Measurements from ENCODE around the gene SPATA13.

SPATA13 gene

GRCh38 chr13:24276306-24276705 is 115.8 kb downstream of the SPATA13 start:
- no peaks in the 10 kb centered on the region for H3K9me3 ChIP-seq (ENCODE audit: insufficient read depth, low read depth, low read length)
- no peaks in the 10 kb centered on the region for H3K36me3 ChIP-seq (ENCODE audit: insufficient read depth, low read depth, low read length)
- H3K4me3 ChIP-seq (ENCODE audit: low read length) = no peak overlapping the region
- no peak overlapping the region for H3K9ac ChIP-seq (ENCODE audit: low read depth, low read length)
- no peaks in the 10 kb centered on the region for H3K27me3 ChIP-seq (ENCODE audit: insufficient read depth, low read length)
- no peak overlapping the region for H3K27ac ChIP-seq (ENCODE audit: low read length)
- no peaks in the 10 kb centered on the region for H3K4me1 ChIP-seq (ENCODE audit: insufficient read depth, low read length)

GRCh38 chr13:24276861-24277260 is 116.3 kb downstream of the SPATA13 start:
- H3K27me3 ChIP-seq (ENCODE audit: insufficient read depth, low read length) = no peaks in the 10 kb centered on the region
- no peak overlapping the region for H3K27ac ChIP-seq (ENCODE audit: low read length)
- H3K4me3 ChIP-seq (ENCODE audit: low read length) = no peak overlapping the region
- H3K9ac ChIP-seq (ENCODE audit: low read depth, low read length) = no peak overlapping the region
- no peaks in the 10 kb centered on the region for H3K9me3 ChIP-seq (ENCODE audit: insufficient read depth, low read depth, low read length)
- no peaks in the 10 kb centered on the region for H3K4me1 ChIP-seq (ENCODE audit: insufficient read depth, low read length)
- no peaks in the 10 kb centered on the region for H3K36me3 ChIP-seq (ENCODE audit: insufficient read depth, low read depth, low read length)

- Histone ChIP-seq H3K27ac (ENCODE audit: low read length) (no peak overlapping the region), H3K4me1 (ENCODE audit: insufficient read depth, low read length) (no peaks in the 10 kb centered on the region), H3K4me3 (ENCODE audit: low read length) (no peak overlapping the region), H3K9ac (ENCODE audit: low read depth, low read length) (no peak overlapping the region), H3K36me3 (ENCODE audit: insufficient read depth, low read depth, low read length) (no peaks in the 10 kb centered on the region), H3K9me3 (ENCODE audit: insufficient read depth, low read depth, low read length) (no peaks in the 10 kb centered on the region), H3K27me3 (ENCODE audit: insufficient read depth, low read length) (no peaks in the 10 kb centered on the region)
Measured at GRCh38 chr13:24277761-24278160, 117.2 kb downstream of the SPATA13 start.

- no peak overlapping the region for H3K27ac ChIP-seq (ENCODE audit: low read length)
- no peaks in the 10 kb centered on the region for H3K4me1 ChIP-seq (ENCODE audit: insufficient read depth, low read length)
- no peak overlapping the region for H3K4me3 ChIP-seq (ENCODE audit: low read length)
Measured at GRCh38 chr13:24279327-24280110, 119.0 kb downstream of the SPATA13 start.

GRCh38 chr13:24280720-24281119 is 120.2 kb downstream of the SPATA13 start:
- Histone ChIP-seq H3K9ac (ENCODE audit: low read depth, low read length) (no peak overlapping the region; the same call in 1 of the 2 replicates), H3K36me3 (ENCODE audit: insufficient read depth, low read depth, low read length) (peaks cover 6% of the 10 kb centered on the region; the same call in 1 of the 2 replicates), H3K4me3 (ENCODE audit: low read length) (no peak overlapping the region), H3K27me3 (ENCODE audit: insufficient read depth, low read length) (no peaks in the 10 kb centered on the region), H3K27ac (ENCODE audit: low read length) (no peak overlapping the region), H3K4me1 (ENCODE audit: insufficient read depth, low read length) (no peaks in the 10 kb centered on the region), H3K9me3 (ENCODE audit: insufficient read depth, low read depth, low read length) (no peaks in the 10 kb centered on the region)

More at GRCh38 chr13:24279327-24280110, 119.0 kb downstream of the SPATA13 start:
- Histone ChIP-seq H3K9me3 (ENCODE audit: insufficient read depth, low read depth, low read length) (no peaks in the 10 kb centered on the region), H3K36me3 (ENCODE audit: insufficient read depth, low read depth, low read length) (peaks cover under 1% of the 10 kb centered on the region; the same call in 1 of the 2 replicates), H3K9ac (ENCODE audit: low read depth, low read length) (no peak overlapping the region), H3K27me3 (ENCODE audit: insufficient read depth, low read length) (no peaks in the 10 kb centered on the region)

GRCh38 chr13:24281188-24282008 is 120.9 kb downstream of the SPATA13 start:
- no peak overlapping the region for H3K4me3 ChIP-seq (ENCODE audit: low read length)
- no peak overlapping the region for H3K27ac ChIP-seq (ENCODE audit: low read length)
- H3K36me3 ChIP-seq (ENCODE audit: insufficient read depth, low read depth, low read length) = peaks cover 12% of the 10 kb centered on the region
- H3K27me3 ChIP-seq (ENCODE audit: insufficient read depth, low read length) = no peaks in the 10 kb centered on the region
- no peaks in the 10 kb centered on the region for H3K4me1 ChIP-seq (ENCODE audit: insufficient read depth, low read length)
- H3K9ac ChIP-seq (ENCODE audit: low read depth, low read length) = no peak overlapping the region
- H3K9me3 ChIP-seq (ENCODE audit: insufficient read depth, low read depth, low read length) = no peaks in the 10 kb centered on the region

GRCh38 chr13:24282256-24282655 is 121.7 kb downstream of the SPATA13 start:
- H3K4me3 ChIP-seq (ENCODE audit: low read length) = no peak overlapping the region
- no peaks in the 10 kb centered on the region for H3K4me1 ChIP-seq (ENCODE audit: insufficient read depth, low read length)
- no peaks in the 10 kb centered on the region for H3K27me3 ChIP-seq (ENCODE audit: insufficient read depth, low read length)
- H3K27ac ChIP-seq (ENCODE audit: low read length) = no peak overlapping the region
- peaks cover 20% of the 10 kb centered on the region for H3K36me3 ChIP-seq (ENCODE audit: insufficient read depth, low read depth, low read length)
- no peak overlapping the region for H3K9ac ChIP-seq (ENCODE audit: low read depth, low read length)
- no peaks in the 10 kb centered on the region for H3K9me3 ChIP-seq (ENCODE audit: insufficient read depth, low read depth, low read length)

- H3K4me1 ChIP-seq (ENCODE audit: insufficient read depth, low read length) = no peaks in the 10 kb centered on the region
- H3K27me3 ChIP-seq (ENCODE audit: insufficient read depth, low read length) = no peaks in the 10 kb centered on the region
- H3K27ac ChIP-seq (ENCODE audit: low read length) = no peak overlapping the region
- no peak overlapping the region for H3K4me3 ChIP-seq (ENCODE audit: low read length)
- no peak overlapping the region for H3K9ac ChIP-seq (ENCODE audit: low read depth, low read length)
- no peaks in the 10 kb centered on the region for H3K9me3 ChIP-seq (ENCODE audit: insufficient read depth, low read depth, low read length)
- H3K36me3 ChIP-seq (ENCODE audit: insufficient read depth, low read depth, low read length) = peaks cover 45% of the 10 kb centered on the region
Measured at GRCh38 chr13:24284889-24285565, 124.5 kb downstream of the SPATA13 start.

- Histone ChIP-seq H3K4me1 (ENCODE audit: insufficient read depth, low read length) (no peaks in the 10 kb centered on the region), H3K4me3 (ENCODE audit: low read length) (no peak overlapping the region), H3K27me3 (ENCODE audit: insufficient read depth, low read length) (no peaks in the 10 kb centered on the region), H3K9me3 (ENCODE audit: insufficient read depth, low read depth, low read length) (no peaks in the 10 kb centered on the region), H3K27ac (ENCODE audit: low read length) (no peak overlapping the region), H3K9ac (ENCODE audit: low read depth, low read length) (no peak overlapping the region), H3K36me3 (ENCODE audit: insufficient read depth, low read depth, low read length) (peaks cover 60% of the 10 kb centered on the region)
Measured at GRCh38 chr13:24286624-24287023, 126.1 kb downstream of the SPATA13 start.

- H3K27me3 ChIP-seq (ENCODE audit: insufficient read depth, low read length) = no peaks in the 10 kb centered on the region
- peaks cover 65% of the 10 kb centered on the region for H3K36me3 ChIP-seq (ENCODE audit: insufficient read depth, low read depth, low read length)
- H3K9ac ChIP-seq (ENCODE audit: low read depth, low read length) = no peak overlapping the region
- H3K27ac ChIP-seq (ENCODE audit: low read length) = no peak overlapping the region
- H3K4me1 ChIP-seq (ENCODE audit: insufficient read depth, low read length) = no peaks in the 10 kb centered on the region
- no peaks in the 10 kb centered on the region for H3K9me3 ChIP-seq (ENCODE audit: insufficient read depth, low read depth, low read length)
- no peak overlapping the region for H3K4me3 ChIP-seq (ENCODE audit: low read length)
Measured at GRCh38 chr13:24287748-24288287, 127.3 kb downstream of the SPATA13 start.

- H3K4me1 ChIP-seq (ENCODE audit: insufficient read depth, low read length) = no peaks in the 10 kb centered on the region
- no peak overlapping the region for H3K4me3 ChIP-seq (ENCODE audit: low read length)
- H3K27ac ChIP-seq (ENCODE audit: low read length) = no peak overlapping the region
- peaks cover 73% of the 10 kb centered on the region for H3K36me3 ChIP-seq (ENCODE audit: insufficient read depth, low read depth, low read length)
- H3K9me3 ChIP-seq (ENCODE audit: insufficient read depth, low read depth, low read length) = no peaks in the 10 kb centered on the region
- no peak overlapping the region for H3K9ac ChIP-seq (ENCODE audit: low read depth, low read length)
- no peaks in the 10 kb centered on the region for H3K27me3 ChIP-seq (ENCODE audit: insufficient read depth, low read length)
Measured at GRCh38 chr13:24288870-24289269, 128.3 kb downstream of the SPATA13 start.

Data from iPS-20b (cell line).